Activated naive CD4-positive, alpha-beta T cell treated with anti-CD3 and anti-CD28 coated beads, Interleukin-2, amount 50 U/mL, for 24 hours (primary cell): ENCODE data around the gene EPN2.
A peak's percentile ranks its signal among the peaks of the same experiment; 100 is the strongest.

Experiments used
- H3K27ac Mint-ChIP-seq: one replicate; pipeline ENCODE4 v1.8.0; 2021; ENCODE audit warnings: mild to moderate bottlenecking, mixed read lengths
- H3K27me3 Mint-ChIP-seq: one replicate; pipeline ENCODE4 v1.8.0; 2021; ENCODE audit warnings: mixed read lengths
- H3K36me3 Mint-ChIP-seq: one replicate; pipeline ENCODE4 v1.8.0; 2021; ENCODE audit warnings: mixed read lengths
- H3K4me1 Mint-ChIP-seq: one replicate; pipeline ENCODE4 v1.8.0; 2021; ENCODE audit warnings: mixed read lengths
- H3K4me3 Mint-ChIP-seq: one replicate; pipeline ENCODE4 v1.8.0; 2021; ENCODE audit warnings: mild to moderate bottlenecking, mixed read lengths
- H3K9me3 Mint-ChIP-seq: one replicate; pipeline ENCODE4 v1.8.0; 2021; ENCODE audit warnings: mixed read lengths

Gene EPN2

GRCh38 chr17:19306160-19307111, 69.3 kb downstream of the EPN2 start:
- Mint-ChIP-seq H3K9me3 (no peaks in the 10 kb centered on the region), H3K27ac (peak overlapping the region; percentile 69), H3K36me3 (no peaks in the 10 kb centered on the region), H3K27me3 (peaks cover 15% of the 10 kb centered on the region), H3K4me3 (no peak overlapping the region), H3K4me1 (peaks cover 24% of the 10 kb centered on the region)

GRCh38 chr17:19307521-19307920, 70.4 kb downstream of the EPN2 start:
- no peak overlapping the region for H3K27ac Mint-ChIP-seq
- no peaks in the 10 kb centered on the region for H3K9me3 Mint-ChIP-seq
- peak overlapping the region; percentile 42 for H3K4me3 Mint-ChIP-seq
- peaks cover under 1% of the 10 kb centered on the region for H3K36me3 Mint-ChIP-seq
- peaks cover 15% of the 10 kb centered on the region for H3K27me3 Mint-ChIP-seq
- peaks cover 24% of the 10 kb centered on the region for H3K4me1 Mint-ChIP-seq

- Mint-ChIP-seq H3K4me3 (no peak overlapping the region), H3K9me3 (no peaks in the 10 kb centered on the region), H3K36me3 (peaks cover 2% of the 10 kb centered on the region), H3K27ac (no peak overlapping the region), H3K4me1 (peaks cover 24% of the 10 kb centered on the region), H3K27me3 (peaks cover 15% of the 10 kb centered on the region)
Observed at GRCh38 chr17:19308398-19308797, 71.2 kb downstream of the EPN2 start.

GRCh38 chr17:19309701-19310100, 72.5 kb downstream of the EPN2 start:
- no peak overlapping the region for H3K27ac Mint-ChIP-seq
- H3K9me3 Mint-ChIP-seq: no peaks in the 10 kb centered on the region
- peaks cover 24% of the 10 kb centered on the region for H3K4me1 Mint-ChIP-seq
- peaks cover 5% of the 10 kb centered on the region for H3K36me3 Mint-ChIP-seq
- no peak overlapping the region for H3K4me3 Mint-ChIP-seq
- peaks cover 15% of the 10 kb centered on the region for H3K27me3 Mint-ChIP-seq

GRCh38 chr17:19310151-19310550, 73.0 kb downstream of the EPN2 start:
- Mint-ChIP-seq H3K4me1 (peaks cover 24% of the 10 kb centered on the region), H3K4me3 (no peak overlapping the region), H3K9me3 (no peaks in the 10 kb centered on the region), H3K36me3 (peaks cover 5% of the 10 kb centered on the region), H3K27me3 (peaks cover 15% of the 10 kb centered on the region), H3K27ac (no peak overlapping the region)

- Mint-ChIP-seq H3K4me3 (no peak overlapping the region), H3K36me3 (peaks cover 5% of the 10 kb centered on the region), H3K27me3 (peaks cover 15% of the 10 kb centered on the region), H3K4me1 (peaks cover 15% of the 10 kb centered on the region), H3K27ac (no peak overlapping the region), H3K9me3 (no peaks in the 10 kb centered on the region)
Observed at GRCh38 chr17:19311016-19311415, 73.8 kb downstream of the EPN2 start.

- peaks cover 10% of the 10 kb centered on the region for H3K27me3 Mint-ChIP-seq
- no peaks in the 10 kb centered on the region for H3K9me3 Mint-ChIP-seq
- no peak overlapping the region for H3K4me3 Mint-ChIP-seq
- H3K36me3 Mint-ChIP-seq: peaks cover 5% of the 10 kb centered on the region
- H3K4me1 Mint-ChIP-seq: peaks cover 9% of the 10 kb centered on the region
- H3K27ac Mint-ChIP-seq: no peak overlapping the region
Observed at GRCh38 chr17:19311421-19312215, 74.5 kb downstream of the EPN2 start.

GRCh38 chr17:19312406-19312805, 75.2 kb downstream of the EPN2 start:
- Mint-ChIP-seq H3K27me3 (peaks cover 10% of the 10 kb centered on the region), H3K9me3 (no peaks in the 10 kb centered on the region), H3K4me3 (no peak overlapping the region)

GRCh38 chr17:19313066-19313745, 76.0 kb downstream of the EPN2 start:
- peaks cover 5% of the 10 kb centered on the region for H3K27me3 Mint-ChIP-seq
- peaks cover 5% of the 10 kb centered on the region for H3K36me3 Mint-ChIP-seq
- H3K4me1 Mint-ChIP-seq: no peaks in the 10 kb centered on the region
- H3K27ac Mint-ChIP-seq: no peak overlapping the region
- no peak overlapping the region for H3K4me3 Mint-ChIP-seq
- no peaks in the 10 kb centered on the region for H3K9me3 Mint-ChIP-seq

More at GRCh38 chr17:19312406-19312805, 75.2 kb downstream of the EPN2 start:
- H3K36me3 Mint-ChIP-seq: peaks cover 5% of the 10 kb centered on the region
- no peak overlapping the region for H3K27ac Mint-ChIP-seq
- H3K4me1 Mint-ChIP-seq: peaks cover 5% of the 10 kb centered on the region

- no peak overlapping the region for H3K4me3 Mint-ChIP-seq
- no peaks in the 10 kb centered on the region for H3K4me1 Mint-ChIP-seq
- no peak overlapping the region for H3K27ac Mint-ChIP-seq
- H3K9me3 Mint-ChIP-seq: no peaks in the 10 kb centered on the region
- no peaks in the 10 kb centered on the region for H3K27me3 Mint-ChIP-seq
- peaks cover 5% of the 10 kb centered on the region for H3K36me3 Mint-ChIP-seq
Observed at GRCh38 chr17:19313746-19314651, 76.8 kb downstream of the EPN2 start.

- no peak overlapping the region for H3K4me3 Mint-ChIP-seq
Observed at GRCh38 chr17:19315104-19315503, 77.9 kb downstream of the EPN2 start.

GRCh38 chr17:19316761-19317358, 79.7 kb downstream of the EPN2 start:
- peaks cover 5% of the 10 kb centered on the region for H3K36me3 Mint-ChIP-seq
- H3K27ac Mint-ChIP-seq: no peak overlapping the region
- H3K27me3 Mint-ChIP-seq: no peaks in the 10 kb centered on the region

More at GRCh38 chr17:19315104-19315503, 77.9 kb downstream of the EPN2 start:
- Mint-ChIP-seq H3K27me3 (no peaks in the 10 kb centered on the region), H3K36me3 (peaks cover 5% of the 10 kb centered on the region), H3K27ac (no peak overlapping the region), H3K4me1 (no peaks in the 10 kb centered on the region), H3K9me3 (no peaks in the 10 kb centered on the region)

GRCh38 chr17:19317359-19318095, 80.4 kb downstream of the EPN2 start:
- H3K4me3 Mint-ChIP-seq: no peak overlapping the region
- no peak overlapping the region for H3K27ac Mint-ChIP-seq
- H3K9me3 Mint-ChIP-seq: no peaks in the 10 kb centered on the region

More at GRCh38 chr17:19316761-19317358, 79.7 kb downstream of the EPN2 start:
- Mint-ChIP-seq H3K4me3 (no peak overlapping the region), H3K9me3 (no peaks in the 10 kb centered on the region), H3K4me1 (no peaks in the 10 kb centered on the region)

GRCh38 chr17:19318611-19319010, 81.4 kb downstream of the EPN2 start:
- H3K27me3 Mint-ChIP-seq: no peaks in the 10 kb centered on the region
- H3K27ac Mint-ChIP-seq: no peak overlapping the region
- H3K4me1 Mint-ChIP-seq: no peaks in the 10 kb centered on the region
- H3K36me3 Mint-ChIP-seq: peaks cover 3% of the 10 kb centered on the region
- H3K4me3 Mint-ChIP-seq: no peak overlapping the region
- no peaks in the 10 kb centered on the region for H3K9me3 Mint-ChIP-seq

More at GRCh38 chr17:19317359-19318095, 80.4 kb downstream of the EPN2 start:
- Mint-ChIP-seq H3K36me3 (peaks cover 5% of the 10 kb centered on the region), H3K27me3 (no peaks in the 10 kb centered on the region), H3K4me1 (no peaks in the 10 kb centered on the region)
